ENCODE results near the gene SMYD1. TPM values are rescaled to one million over a fixed set of nuclear protein-coding genes. Genes with fewer than 3 reads are reported as not detected.

SMYD1 gene
- total RNA-seq, 4 donors from 2014 or later: 0.07 TPM; not detected in 3

- no peaks in the 10 kb centered on the region for H3K27me3 ChIP-seq
- peaks cover 0 to 5% of the 10 kb centered on the region in 2 donors for H3K4me1 ChIP-seq
- H3K36me3 ChIP-seq: no peaks in the 10 kb centered on the region
- intact Hi-C loops (cut with DNase I; ENCODE audit: low total_unique reads): loop anchor here (10.0 kb wide), 1 partner anchor 117 kb away; the partner anchor contains the start of gene THNSL2
- TF ChIP-seq POLR2A (IDR thresholded peaks at IDR 0.05) (no peak), CTCF (IDR thresholded peaks at IDR 0.05) (no peak)
- no peak overlapping the region for H3K4me3 ChIP-seq
- DNase-seq: no peak
- H3K27ac ChIP-seq: no peak overlapping the region
- no peaks in the 10 kb centered on the region for H3K9me3 ChIP-seq
These were observed 10.2 kb upstream of the SMYD1 start for GRCh38 chr2:88057437-88057844.

DNA sequence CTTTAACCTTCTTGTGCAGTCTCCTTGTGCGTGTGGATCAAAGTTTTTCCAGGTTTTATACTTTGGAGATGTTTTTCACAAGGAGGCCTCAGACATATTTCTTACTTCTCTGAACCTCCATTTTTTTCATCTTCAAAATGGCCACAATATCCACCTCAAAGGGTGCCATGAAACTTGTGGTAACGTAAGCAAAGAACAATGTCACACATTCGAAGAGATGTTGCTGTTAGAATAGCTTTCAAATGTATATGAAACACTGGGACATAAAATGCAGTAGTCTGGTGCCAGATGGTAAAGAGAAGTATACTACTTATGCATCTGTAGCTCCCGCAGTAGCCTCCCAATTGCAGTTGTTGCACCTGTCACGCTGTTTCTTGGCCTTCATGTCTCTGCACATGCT, 9.4 kb upstream of the SMYD1 start:
- intact Hi-C loops (cut with DNase I; ENCODE audit: low total_unique reads): loop anchor here (10.0 kb wide), 1 partner anchor 117 kb away; the partner anchor contains the start of gene THNSL2
- Histone ChIP-seq H3K9me3 (no peaks in the 10 kb centered on the region), H3K36me3 (no peaks in the 10 kb centered on the region), H3K27ac (no peak overlapping the region), H3K27me3 (no peaks in the 10 kb centered on the region), H3K4me3 (no peak overlapping the region), H3K4me1 (peaks cover 0 to 5% of the 10 kb centered on the region in 2 donors)
- DNase-seq: no peak
- no peak for TF ChIP-seq CTCF (IDR thresholded peaks at IDR 0.05)
- no peak for TF ChIP-seq POLR2A (IDR thresholded peaks at IDR 0.05)

DNA sequence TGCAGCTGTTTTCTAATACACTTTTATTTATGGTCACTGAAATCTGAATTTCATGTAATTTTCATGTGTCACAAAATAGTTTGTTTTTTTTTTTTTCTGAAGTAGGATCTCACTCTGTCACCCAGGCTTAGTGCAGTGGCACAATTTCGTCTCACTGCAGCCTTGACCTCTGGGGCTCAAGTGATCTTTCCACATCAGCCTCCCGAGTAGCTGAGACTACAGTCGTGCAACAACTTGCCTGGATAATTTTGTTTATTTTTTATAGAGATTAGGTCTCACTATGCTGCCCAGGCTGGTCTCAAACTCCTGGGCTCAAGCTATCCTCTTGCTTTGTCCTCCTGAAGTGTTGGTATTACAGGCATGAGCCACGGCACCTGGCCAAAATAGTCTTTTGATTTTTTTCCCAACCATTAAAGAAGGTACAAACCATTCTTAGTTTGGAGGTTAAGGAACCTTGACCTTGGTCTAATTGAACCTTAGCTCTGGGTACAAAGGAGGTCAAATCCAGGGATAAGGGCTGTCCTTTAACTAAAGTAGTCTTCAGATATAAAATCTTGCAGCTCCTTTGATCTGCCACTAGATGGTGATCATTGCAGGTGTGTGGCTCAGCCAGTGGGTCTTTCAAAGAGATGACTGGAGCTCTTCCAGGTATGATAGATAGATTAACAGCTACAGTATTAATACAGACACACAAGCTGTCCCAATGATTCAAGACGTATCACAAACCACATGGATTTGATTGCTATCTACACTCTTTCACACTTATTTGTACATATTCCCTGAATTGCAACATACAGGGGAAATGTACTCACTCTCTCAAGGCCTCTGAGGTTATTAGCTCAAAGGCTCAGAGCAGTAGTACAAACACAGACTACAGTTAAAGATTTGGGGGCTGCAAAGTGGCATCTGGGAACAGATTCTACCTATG, 7.4 kb upstream of the SMYD1 start:
- intact Hi-C loops (cut with DNase I; ENCODE audit: low total_unique reads): loop anchor here (10.0 kb wide), 1 partner anchor 115 kb away; the partner anchor contains the start of gene THNSL2
- no peaks in the 10 kb centered on the region for H3K4me1 ChIP-seq
- peak; percentile 51 to 67 (median 53) for TF ChIP-seq CTCF (IDR thresholded peaks at IDR 0.05)
- TF ChIP-seq POLR2A (IDR thresholded peaks at IDR 0.05): no peak
- H3K9me3 ChIP-seq: no peaks in the 10 kb centered on the region
- no peak overlapping the region for H3K4me3 ChIP-seq
- DNase-seq: no peak
- H3K27me3 ChIP-seq: no peaks in the 10 kb centered on the region
- H3K36me3 ChIP-seq: no peaks in the 10 kb centered on the region
- H3K27ac ChIP-seq: no peak overlapping the region

DNA sequence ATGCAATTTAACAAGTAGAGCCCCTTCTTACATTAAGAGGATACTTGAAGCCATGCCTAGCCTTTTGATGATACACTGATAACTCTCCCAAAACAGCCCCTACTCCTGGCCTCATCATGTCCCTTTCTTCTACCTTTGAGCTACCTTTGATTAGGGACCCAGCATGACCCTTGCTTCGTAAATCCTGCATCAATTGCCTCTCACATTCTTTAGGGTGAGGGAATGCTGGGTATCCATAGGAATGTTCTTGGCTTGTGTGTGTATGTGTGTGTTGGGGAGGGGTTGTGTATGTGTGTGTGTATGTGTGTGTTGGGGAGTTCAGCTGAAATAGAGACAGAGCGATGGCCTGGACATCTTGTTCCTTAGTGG, 6.7 kb upstream of the SMYD1 start:
- H3K9me3 ChIP-seq: no peaks in the 10 kb centered on the region
- H3K27ac ChIP-seq: no peak overlapping the region
- no peaks in the 10 kb centered on the region for H3K4me1 ChIP-seq
- H3K27me3 ChIP-seq: no peaks in the 10 kb centered on the region
- H3K4me3 ChIP-seq: no peak overlapping the region
- no peak for TF ChIP-seq CTCF (IDR thresholded peaks at IDR 0.05)
- TF ChIP-seq POLR2A (IDR thresholded peaks at IDR 0.05): no peak
- intact Hi-C loops (cut with DNase I; ENCODE audit: low total_unique reads): no loop called here
- no peak for DNase-seq
- no peaks in the 10 kb centered on the region for H3K36me3 ChIP-seq

GRCh38 chr2:88061295-88061694, 6.3 kb upstream of the SMYD1 start:
- no peak overlapping the region for H3K27ac ChIP-seq
- intact Hi-C loops (cut with DNase I; ENCODE audit: low total_unique reads): no loop called here

More at GRCh38 chr2:88061295-88061694, 6.3 kb upstream of the SMYD1 start:
- Histone ChIP-seq H3K4me3 (no peak overlapping the region), H3K9me3 (no peaks in the 10 kb centered on the region), H3K4me1 (no peaks in the 10 kb centered on the region), H3K27me3 (no peaks in the 10 kb centered on the region), H3K36me3 (no peaks in the 10 kb centered on the region)
- no peak for TF ChIP-seq POLR2A (IDR thresholded peaks at IDR 0.05)
- TF ChIP-seq CTCF (IDR thresholded peaks at IDR 0.05): no peak
- no peak for DNase-seq

Measured in uterus (tissue), 4 donors.